DMS114 treated with DMSO at 0.1 percent for 48 hours (cell line): ENCODE results near the gene SEC61B.
"Not testable (repeated sequence)": the region's sequence is repeated elsewhere in the genome, so short reads cannot be mapped to it uniquely, and the experiment has no call there.

ENCODE experiments used
- DNase-seq: peaks from one replicate; lab custom pipeline; 2025; ENCODE audit not compliant: unreplicated experiment; lab: John Stamatoyannopoulos, UW

Gene SEC61B

GRCh38 chr9:99190597-99191283 is 31.3 kb upstream of the SEC61B start:
- DNase-seq: no peak

- DNase-seq: no peak
These were observed 29.2 kb upstream of the SEC61B start for GRCh38 chr9:99192786-99193465.

- no peak for DNase-seq
These were observed 28.6 kb upstream of the SEC61B start for GRCh38 chr9:99193466-99193821.

- DNase-seq: not testable (repeated sequence)
These were observed 25.6 kb upstream of the SEC61B start for GRCh38 chr9:99196484-99196883.

GRCh38 chr9:99197124-99197630 is 24.9 kb upstream of the SEC61B start:
- DNase-seq: no peak

- no peak for DNase-seq
These were observed 24.1 kb upstream of the SEC61B start for GRCh38 chr9:99197987-99198386.

GRCh38 chr9:99199938-99200539 is 22.0 kb upstream of the SEC61B start:
- DNase-seq: no peak

- DNase-seq: no peak
These were observed 20.5 kb upstream of the SEC61B start for GRCh38 chr9:99201603-99202002.

GRCh38 chr9:99210572-99210971 is 11.5 kb upstream of the SEC61B start:
- no peak for DNase-seq

- no peak for DNase-seq
These were observed 10.3 kb upstream of the SEC61B start for GRCh38 chr9:99211746-99212145.

- DNase-seq: no peak
These were observed 8.9 kb upstream of the SEC61B start for GRCh38 chr9:99213197-99213596.

- DNase-seq: no peak
These were observed 6.0 kb upstream of the SEC61B start for GRCh38 chr9:99216073-99216472.

GRCh38 chr9:99220011-99220410 is 2.1 kb upstream of the SEC61B start:
- DNase-seq: no peak

GRCh38 chr9:99221266-99221620 is 839 bp upstream of the SEC61B start:
- DNase-seq: no peak

GRCh38 chr9:99222416-99223270 is 561 bp downstream of the SEC61B start:
- DNase-seq: no peak

- DNase-seq: no peak
These were observed 2.4 kb downstream of the SEC61B start for GRCh38 chr9:99224445-99224844.

- DNase-seq: no peak
These were observed 4.0 kb downstream of the SEC61B start for GRCh38 chr9:99226054-99226453.

- DNase-seq: no peak
These were observed 8.1 kb downstream of the SEC61B start for GRCh38 chr9:99230206-99230605.

GRCh38 chr9:99231711-99232110 is 9.6 kb downstream of the SEC61B start:
- no peak for DNase-seq

GRCh38 chr9:99234618-99235017 is 12.5 kb downstream of the SEC61B start:
- no peak for DNase-seq

GRCh38 chr9:99235069-99235468 is 13.0 kb downstream of the SEC61B start:
- DNase-seq: no peak
